H1 (cell line): ENCODE data around the gene RIPOR2. TPM values are rescaled to one million over a fixed set of nuclear protein-coding genes. Genes with fewer than 3 reads are reported as not detected.

Experiments used
- EZH2 ChIP-seq: fragments of 200-600 bp; sonication (generic); IDR thresholded peaks from 2 replicates; pipeline ENCODE4 v1.7.1; 2012; ENCODE audit warnings: low read depth, mild to moderate bottlenecking, moderate library complexity, low read length, inconsistent platforms; ENCODE audit not compliant: severe bottlenecking
- MAFK ChIP-seq: IDR thresholded peaks from 2 replicates; pipeline ENCODE4 v1.6.1; 2012; ENCODE audit warnings: low read depth, mild to moderate bottlenecking, improper control_type of control experiment, low read length
- RFX5 ChIP-seq: IDR thresholded peaks from 2 replicates; pipeline ENCODE4 v1.6.1; 2011; ENCODE audit warnings: low read depth, low read length, improper control_type of control experiment, borderline replicate concordance
- SIN3A ChIP-seq, 2 experiments: IDR thresholded peaks in 1 of 2; conservative IDR thresholded peaks in 1 of 2; 2 replicates each; pipeline ENCODE4 v1.6.1; 2011 to 2012; ENCODE audit warnings: low read length in 2 of 2, improper control_type of control experiment in 1 of 2, low read depth in 1 of 2, mild to moderate bottlenecking in 1 of 2
- TAF1 ChIP-seq: IDR thresholded peaks from 2 replicates; pipeline ENCODE4 v1.6.1; 2011; ENCODE audit warnings: mild to moderate bottlenecking, low read depth, low read length
- TEAD4 ChIP-seq: IDR thresholded peaks from 2 replicates; pipeline ENCODE4 v1.6.1; 2012; ENCODE audit warnings: low read depth, low read length, inconsistent platforms, mixed read lengths
- polyA plus RNA-seq, 7 experiments: library from polyadenylated mRNA; depleted of rRNA in 3 of 7; stranded (reverse) in 5 of 7; unstranded in 2 of 7; fragments of >200 nt in 5 of 7; fragments of 200-250 nt in 2 of 7; gene quantifications; 1 replicate in 5 of 7; 2 replicates in 1 of 7; 4 replicates in 1 of 7; pipeline versions ENCODE4 v1.2.1 to v1.2.3, GENCODE V29; 2011 to 2013; ENCODE audit warnings: missing spikeins in 2 of 7, mixed read lengths in 2 of 7
- total RNA-seq: library from RNA; stranded (reverse); fragmentation: NEBNext Ultra II Directional; extraction: Animal tissue kit (Norgen Biotek cat#: 25700); gene quantifications from 2 replicates; pipeline ENCODE4 v1.2.1, GENCODE V29; 2021

RIPOR2 gene
- total and polyA plus RNA-seq, 2 of the 8 experiments (the other 6 are each of a cell fraction or from before 2014, with no cell fraction given), result 16.7 to 45.6 TPM

DNA sequence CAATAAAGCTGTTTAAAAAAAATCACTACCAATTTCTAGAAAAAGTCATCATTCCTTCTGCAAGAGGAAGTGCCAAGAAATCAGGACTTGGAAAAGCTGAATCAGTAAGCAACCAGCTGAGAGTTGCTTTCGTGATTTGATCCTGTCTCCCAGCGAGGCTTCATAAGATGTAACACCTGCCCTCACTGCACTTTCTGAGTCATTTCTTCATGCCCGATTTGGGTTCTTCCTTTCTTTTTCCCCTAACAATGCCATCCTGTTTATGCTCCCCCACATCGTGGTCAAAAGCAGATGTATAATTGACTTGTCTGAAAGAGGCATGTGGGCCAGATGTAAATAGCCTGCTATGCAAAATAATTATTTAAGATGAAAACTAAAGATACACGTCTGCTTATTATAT lies 52.1 kb downstream of the RIPOR2 start (continued):
- no peak for TF ChIP-seq MAFK
- no peak for TF ChIP-seq SIN3A (conservative IDR thresholded peaks at IDR 0.05 in 1 of 2, IDR thresholded peaks at IDR 0.05 in 1 of 2; ENCODE audit: low read depth in 1 of 2, low read length in 2 of 2)
- TF ChIP-seq TEAD4, result no peak
- no peak for TF ChIP-seq EZH2
- TF ChIP-seq RFX5, result no peak
- TF ChIP-seq TAF1, result no peak
